Mucosa of descending colon (tissue), 3 donors: ENCODE data around the gene USP46. TPM values are rescaled to one million over a fixed set of nuclear protein-coding genes. Genes with fewer than 3 reads are reported as not detected.

Experiments
- ATAC-seq: fragments of 200-7000 bp; cut with Tn5 transposase; one replicate; pipeline ENCODE4 v1.9.1; 2020; ENCODE audit warnings: mild to moderate bottlenecking, moderate library complexity
- DNase-seq, 3 donors: peaks; one replicate each; pipeline ENCODE4 v3.0.0-alpha.2; 2020
- H3K36me3 ChIP-seq: fragments of 200-600 bp; one replicate; pipeline ENCODE4 v1.8.0; 2021; ENCODE audit warnings: low read depth, mild to moderate bottlenecking
- H3K4me1 ChIP-seq: fragments of 200-600 bp; one replicate; pipeline ENCODE4 v1.8.0; 2021; ENCODE audit warnings: low read depth, mild to moderate bottlenecking
- H3K4me3 ChIP-seq: fragments of 200-600 bp; one replicate; pipeline ENCODE4 v1.8.0; 2021; ENCODE audit warnings: mild to moderate bottlenecking
- H3K9me3 ChIP-seq: fragments of 200-600 bp; one replicate; pipeline ENCODE4 v1.8.0; 2021; ENCODE audit warnings: mild to moderate bottlenecking
- CTCF ChIP-seq: fragments of 200-600 bp; IDR thresholded peaks from one replicate; pipeline ENCODE4 v1.8.0; 2022; ENCODE audit warnings: antibody characterized with exemption, mild to moderate bottlenecking
- intact Hi-C, 2 donors: fragments of 100-400 bp; cut with DNase I in 1 of 2; cut with micrococcal nuclease in 1 of 2; formaldehyde crosslinking; loops; one replicate each; pipeline versions ENCODE4 v1.11.0 to v1.11.1; 2022; cut with DNase I, micrococcal nuclease
- long read RNA-seq, 2 donors: library from polyadenylated mRNA; unstranded; transcript quantifications; one replicate each; pipeline ENCODE4 v2.0.0, GENCODE V29; 2019 to 2021
- total RNA-seq, 3 donors: library from RNA; stranded (reverse); fragmentation: NEBNext Ultra II Directional in 2 of 3; extraction: Animal tissue kit (Norgen Biotek cat#: 25700) in 2 of 3; gene quantifications; one replicate each; pipeline versions ENCODE4 v1.2.1 to v1.2.4, GENCODE V29; 2021 to 2023
- donor health status: DM: no; HTN: no; CAD: no; lungs with moderate emphysema.
- donor health status: DM: no; HTN: no; CAD: no.
- donor health status: DM: no; HTN: yes; CAD: no.

USP46 gene
- total RNA-seq = 10 to 100 TPM; 12.5 to 18.2 (median 14.8) TPM
- long read RNA-seq, donor 1, full-length matches to known transcripts = 17 of 17 reads
- long read RNA-seq, donor 1, partial matches to known transcripts = 0 of 17 reads
- long read RNA-seq, donor 1, other reads (novel, unspliced or antisense) = 0 of 17 reads
- long read RNA-seq, donor 2, full-length matches to known transcripts = 1 of 4 reads
- long read RNA-seq, donor 2, partial matches to known transcripts = 2 of 4 reads
- long read RNA-seq, donor 2, other reads (novel, unspliced or antisense) = 1 of 4 reads

GRCh38 chr4:52659001-52659721, at the start of gene USP46:
Gene USP46, minus strand, starts transcription at chr4:52659301. Its CDS starts 151 bp downstream, at chr4:52659150.
- peak; percentile 97 for ATAC-seq
- Histone ChIP-seq H3K4me3 (peak within 1 kb of the TSS; percentile 83), H3K36me3 (no peaks in the 10 kb centered on the region), H3K9me3 (peaks cover 4% of the 10 kb centered on the region), H3K4me1 (peaks cover 18% of the 10 kb centered on the region)
- intact Hi-C loops = no loop called here
- no peak for TF ChIP-seq CTCF
- DNase-seq = peak; percentile 75 to 87 (median 80)

- intact Hi-C loops = no loop called here
- Histone ChIP-seq H3K4me1 (no peaks in the 10 kb centered on the region), H3K4me3 (no peak overlapping the region), H3K9me3 (no peaks in the 10 kb centered on the region), H3K36me3 (no peaks in the 10 kb centered on the region)
- TF ChIP-seq CTCF = no peak
- DNase-seq (no peak), ATAC-seq (no peak)
Observed at GRCh38 chr4:52704661-52705060, 45.6 kb upstream of the USP46 start.

- no peaks in the 10 kb centered on the region for H3K9me3 ChIP-seq
- ATAC-seq (no peak), DNase-seq (no peak)
- TF ChIP-seq CTCF = no peak
- no peaks in the 10 kb centered on the region for H3K36me3 ChIP-seq
- H3K4me3 ChIP-seq = no peak overlapping the region
- no peaks in the 10 kb centered on the region for H3K4me1 ChIP-seq
- intact Hi-C loops = no loop called here
Observed at GRCh38 chr4:52704133-52704532, 45.0 kb upstream of the USP46 start.

GRCh38 chr4:52701207-52701606, 42.1 kb upstream of the USP46 start:
- intact Hi-C loops = no loop called here
- no peak overlapping the region for H3K4me3 ChIP-seq
- H3K36me3 ChIP-seq = no peaks in the 10 kb centered on the region
- TF ChIP-seq CTCF = no peak
- no peaks in the 10 kb centered on the region for H3K9me3 ChIP-seq
- DNase-seq (no peak), ATAC-seq (no peak)
- no peaks in the 10 kb centered on the region for H3K4me1 ChIP-seq

GRCh38 chr4:52694936-52695335, 35.8 kb upstream of the USP46 start:
- H3K4me1 ChIP-seq = no peaks in the 10 kb centered on the region
- intact Hi-C loops = no loop called here
- no peaks in the 10 kb centered on the region for H3K36me3 ChIP-seq
- peaks cover 19% of the 10 kb centered on the region for H3K9me3 ChIP-seq
- ATAC-seq (no peak), DNase-seq (no peak)
- TF ChIP-seq CTCF = no peak
- no peak overlapping the region for H3K4me3 ChIP-seq
